Suprapubic skin (tissue), 4 donors: Measurements from ENCODE around the gene SH3RF1. TPM values are rescaled to one million over a fixed set of nuclear protein-coding genes. Genes with fewer than 3 reads are reported as not detected.
A peak's percentile ranks its signal among the peaks of the same experiment; 100 is the strongest.

ENCODE experiments used
- DNase-seq, 2 donors: peaks; one replicate each; pipeline ENCODE4 v3.0.0-alpha.2; 2019; ENCODE audit warnings: low spot score in 2 of 2
- H3K27ac ChIP-seq: fragments of 200-600 bp; sonication (generic); one replicate; pipeline ENCODE4 v1.5.1; 2019
- H3K27me3 ChIP-seq: fragments of 200-600 bp; sonication (generic); one replicate; pipeline ENCODE4 v1.5.1; 2019
- H3K36me3 ChIP-seq: fragments of 200-600 bp; sonication (generic); one replicate; pipeline ENCODE4 v1.5.1; 2019
- H3K4me1 ChIP-seq: fragments of 200-600 bp; sonication (generic); one replicate; pipeline ENCODE4 v1.5.1; 2019
- H3K4me3 ChIP-seq: fragments of 200-600 bp; sonication (generic); one replicate; pipeline ENCODE4 v1.5.1; 2019; ENCODE audit warnings: mild to moderate bottlenecking
- H3K9me3 ChIP-seq: fragments of 200-600 bp; sonication (generic); one replicate; pipeline ENCODE4 v1.5.1; 2019
- EP300 ChIP-seq: sonication (generic); formaldehyde crosslinking; IDR thresholded peaks from one replicate; pipeline ENCODE4 v1.6.1; 2017; ENCODE audit warnings: antibody characterized with exemption
- POLR2A ChIP-seq, 2 donors: fragments of 450-650 bp; IDR thresholded peaks; one replicate each; pipeline ENCODE4 v1.6.1; 2017; ENCODE audit warnings: antibody characterized with exemption in 2 of 2, mild to moderate bottlenecking in 2 of 2, moderate library complexity in 2 of 2
- POLR2AphosphoS5 ChIP-seq, 3 donors: sonication (generic); formaldehyde crosslinking; IDR thresholded peaks; one replicate each; pipeline ENCODE4 v1.6.1; 2017; ENCODE audit warnings: antibody characterized with exemption in 3 of 3
- WGBS: methylation state at CpG from one replicate; pipeline ENCODE4 v1.1.5; 2018; 5-methylcytosine and 5-hydroxymethylcytosine counted together
- total RNA-seq, 4 donors: library from RNA; depleted of rRNA; stranded (reverse); fragments of >200 nt; gene quantifications; one replicate each; pipeline ENCODE4 v1.1.0, GENCODE V29; 2016
- TF ChIP-seq, protein P1 (sequence below), 2 donors: fragments of 200-600 bp in 1 of 2; fragments of 450-650 bp in 1 of 2; sonication (generic) in 1 of 2; IDR thresholded peaks; one replicate each; pipeline ENCODE4 v1.5.1; 2016 to 2019; ENCODE audit warnings: antibody characterized with exemption in 2 of 2, mild to moderate bottlenecking in 1 of 2, moderate library complexity in 1 of 2

SH3RF1 gene
- total RNA-seq, 4 donors from 2014 or later = 10.8 to 18.1 (median 15.0) TPM

DNA sequence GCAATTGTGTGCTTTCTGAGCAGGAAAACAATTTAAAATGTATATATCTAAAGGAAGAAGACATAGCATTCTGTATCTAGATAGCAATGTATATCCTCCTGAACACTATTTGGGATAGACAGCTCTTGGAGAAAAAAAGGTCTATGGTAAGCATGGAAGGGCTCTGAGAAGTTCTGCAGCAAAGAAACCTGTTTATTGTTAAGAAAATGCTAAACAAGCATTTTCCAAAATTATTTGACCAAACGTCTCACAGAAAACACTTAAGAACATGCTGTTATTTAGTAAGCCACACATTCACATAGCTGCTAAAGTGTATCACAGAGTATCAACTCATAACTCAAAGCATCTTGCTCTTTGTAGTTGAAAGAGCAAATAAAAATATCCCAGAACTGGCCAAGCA, 67.9 kb downstream of the SH3RF1 start:
- H3K4me1 ChIP-seq = peaks cover 39% of the 10 kb centered on the region
- no peak overlapping the region for H3K4me3 ChIP-seq
- WGBS = 39% methylated on average over 1 of the region's 1 CpG
- no peaks in the 10 kb centered on the region for H3K36me3 ChIP-seq
- TF ChIP-seq EP300 (no peak), POLR2AphosphoS5 (IDR thresholded peaks at IDR 0.05) (no peak), POLR2A (IDR thresholded peaks at IDR 0.05) (no peak)
- TF ChIP-seq, protein P1, sequence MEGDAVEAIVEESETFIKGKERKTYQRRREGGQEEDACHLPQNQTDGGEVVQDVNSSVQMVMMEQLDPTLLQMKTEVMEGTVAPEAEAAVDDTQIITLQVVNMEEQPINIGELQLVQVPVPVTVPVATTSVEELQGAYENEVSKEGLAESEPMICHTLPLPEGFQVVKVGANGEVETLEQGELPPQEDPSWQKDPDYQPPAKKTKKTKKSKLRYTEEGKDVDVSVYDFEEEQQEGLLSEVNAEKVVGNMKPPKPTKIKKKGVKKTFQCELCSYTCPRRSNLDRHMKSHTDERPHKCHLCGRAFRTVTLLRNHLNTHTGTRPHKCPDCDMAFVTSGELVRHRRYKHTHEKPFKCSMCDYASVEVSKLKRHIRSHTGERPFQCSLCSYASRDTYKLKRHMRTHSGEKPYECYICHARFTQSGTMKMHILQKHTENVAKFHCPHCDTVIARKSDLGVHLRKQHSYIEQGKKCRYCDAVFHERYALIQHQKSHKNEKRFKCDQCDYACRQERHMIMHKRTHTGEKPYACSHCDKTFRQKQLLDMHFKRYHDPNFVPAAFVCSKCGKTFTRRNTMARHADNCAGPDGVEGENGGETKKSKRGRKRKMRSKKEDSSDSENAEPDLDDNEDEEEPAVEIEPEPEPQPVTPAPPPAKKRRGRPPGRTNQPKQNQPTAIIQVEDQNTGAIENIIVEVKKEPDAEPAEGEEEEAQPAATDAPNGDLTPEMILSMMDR (IDR thresholded peaks at IDR 0.05) = no peak
- no peaks in the 10 kb centered on the region for H3K27me3 ChIP-seq
- H3K9me3 ChIP-seq = no peaks in the 10 kb centered on the region
- DNase-seq = no peak
- no peak overlapping the region for H3K27ac ChIP-seq

- H3K4me1 ChIP-seq = peaks cover 39% of the 10 kb centered on the region
- H3K27ac ChIP-seq = peak overlapping the region; percentile 47
- no peaks in the 10 kb centered on the region for H3K9me3 ChIP-seq
- no peak for DNase-seq
- TF ChIP-seq POLR2AphosphoS5 (IDR thresholded peaks at IDR 0.05) (no peak), EP300 (no peak), POLR2A (IDR thresholded peaks at IDR 0.05) (no peak)
- TF ChIP-seq, protein P1 (IDR thresholded peaks at IDR 0.05) = no peak
- no peaks in the 10 kb centered on the region for H3K27me3 ChIP-seq
- H3K4me3 ChIP-seq = no peak overlapping the region
- no peaks in the 10 kb centered on the region for H3K36me3 ChIP-seq
- WGBS = 52% methylated on average over 3 of the region's 3 CpGs
Measured at GRCh38 chr4:169202145-169202699, 68.5 kb downstream of the SH3RF1 start.

- DNase-seq = no peak
- Histone ChIP-seq H3K36me3 (no peaks in the 10 kb centered on the region), H3K27ac (peak overlapping the region; percentile 47), H3K4me3 (no peak overlapping the region), H3K9me3 (no peaks in the 10 kb centered on the region), H3K27me3 (no peaks in the 10 kb centered on the region), H3K4me1 (peaks cover 39% of the 10 kb centered on the region)
- WGBS = 47% methylated on average over 5 of the region's 5 CpGs
- TF ChIP-seq POLR2A (IDR thresholded peaks at IDR 0.05) (no peak), EP300 (no peak), POLR2AphosphoS5 (IDR thresholded peaks at IDR 0.05) (no peak)
- TF ChIP-seq, protein P1 (IDR thresholded peaks at IDR 0.05) = no peak
Measured at GRCh38 chr4:169201222-169202144, 69.3 kb downstream of the SH3RF1 start.

DNA sequence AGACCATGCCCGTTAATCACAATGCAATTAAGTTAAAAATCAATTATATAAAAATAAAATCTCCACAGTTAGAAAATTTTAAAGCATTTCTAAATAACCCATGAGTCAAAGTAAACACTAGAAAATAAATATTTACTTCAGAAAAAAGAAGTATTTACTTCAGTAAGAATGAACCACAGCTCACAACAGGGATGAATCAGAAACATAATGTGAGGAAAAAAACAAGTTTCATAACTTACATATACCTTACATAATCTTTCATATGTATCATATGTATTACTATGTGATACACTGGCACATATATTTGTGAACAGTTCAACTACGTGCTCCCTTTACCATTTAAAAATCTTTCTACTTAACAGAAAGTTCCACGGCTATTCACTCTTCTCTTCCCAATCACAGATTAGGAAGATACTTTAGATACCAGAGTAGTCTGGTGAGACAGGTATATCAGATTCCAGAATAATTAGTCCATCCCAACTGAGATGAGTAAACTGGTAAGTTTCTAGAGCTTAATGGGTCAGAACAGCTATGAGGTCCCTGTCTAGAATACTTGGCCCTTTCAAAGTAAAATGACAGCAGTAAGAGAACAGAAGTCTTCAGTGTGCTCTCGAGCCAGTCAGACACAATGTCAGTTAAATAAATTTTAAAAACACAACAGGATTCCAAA, 70.3 kb downstream of the SH3RF1 start:
- H3K27ac ChIP-seq = no peak overlapping the region
- WGBS = 75% methylated on average over 4 of the region's 4 CpGs
- DNase-seq = no peak

More for the DNA sequence above, 70.3 kb downstream of the SH3RF1 start:
- TF ChIP-seq, protein P1 (IDR thresholded peaks at IDR 0.05) = no peak
- TF ChIP-seq POLR2A (IDR thresholded peaks at IDR 0.05) (no peak), EP300 (no peak), POLR2AphosphoS5 (IDR thresholded peaks at IDR 0.05) (no peak)
- no peak overlapping the region for H3K4me3 ChIP-seq
- no peaks in the 10 kb centered on the region for H3K9me3 ChIP-seq
- no peaks in the 10 kb centered on the region for H3K27me3 ChIP-seq
- no peaks in the 10 kb centered on the region for H3K36me3 ChIP-seq
- H3K4me1 ChIP-seq = peaks cover 36% of the 10 kb centered on the region
